ENCODE results near the gene TEKTIP1. TPM values are rescaled to one million over a fixed set of nuclear protein-coding genes. Genes with fewer than 3 reads are reported as not detected.
A peak's percentile ranks its signal among the peaks of the same experiment; 100 is the strongest.

Gene TEKTIP1
- total RNA-seq: 6.4 TPM

GRCh38 chr19:3538965-3539755 lies at the start of gene TEKTIP1:
TSS of gene TEKTIP1 (plus strand) at chr19:3539174. CDS start at chr19:3539178, 4 bp downstream.
- DNase-seq (ENCODE audit: low spot score): no peak

- DNase-seq (ENCODE audit: low spot score): no peak
Measured at GRCh38 chr19:3491396-3492119, 47.4 kb upstream of the TEKTIP1 start.

GRCh38 chr19:3492131-3492839 lies 46.7 kb upstream of the TEKTIP1 start:
- no peak for DNase-seq (ENCODE audit: low spot score)

GRCh38 chr19:3492919-3493318 lies 46.1 kb upstream of the TEKTIP1 start:
- no peak for DNase-seq (ENCODE audit: low spot score)

- no peak for DNase-seq (ENCODE audit: low spot score)
Measured at GRCh38 chr19:3493651-3494050, 45.3 kb upstream of the TEKTIP1 start.

GRCh38 chr19:3494051-3494450 lies 44.9 kb upstream of the TEKTIP1 start:
- no peak for DNase-seq (ENCODE audit: low spot score)

GRCh38 chr19:3494559-3494958 lies 44.4 kb upstream of the TEKTIP1 start:
- DNase-seq (ENCODE audit: low spot score): no peak

GRCh38 chr19:3496392-3497273 lies 42.3 kb upstream of the TEKTIP1 start:
- no peak for DNase-seq (ENCODE audit: low spot score)

- DNase-seq (ENCODE audit: low spot score): no peak
Measured at GRCh38 chr19:3497757-3498520, 41.0 kb upstream of the TEKTIP1 start.

- no peak for DNase-seq (ENCODE audit: low spot score)
Measured at GRCh38 chr19:3499738-3500428, 39.1 kb upstream of the TEKTIP1 start.

- DNase-seq (ENCODE audit: low spot score): peak; percentile 96
Measured at GRCh38 chr19:3500429-3501101, 38.4 kb upstream of the TEKTIP1 start, which contains the start of gene DOHH. TSS of gene DOHH (minus strand) at chr19:3500674. CDS start at chr19:3496814, 3,860 bp downstream.

GRCh38 chr19:3501780-3502179 lies 37.2 kb upstream of the TEKTIP1 start:
- DNase-seq (ENCODE audit: low spot score): no peak

GRCh38 chr19:3503036-3503572 lies 35.9 kb upstream of the TEKTIP1 start:
- DNase-seq (ENCODE audit: low spot score): no peak

GRCh38 chr19:3504735-3505134 lies 34.2 kb upstream of the TEKTIP1 start:
- DNase-seq (ENCODE audit: low spot score): no peak

- peak; percentile 99 for DNase-seq (ENCODE audit: low spot score)
Measured at GRCh38 chr19:3505598-3506383, 33.2 kb upstream of the TEKTIP1 start, which contains the start of gene FZR1. TSS of gene FZR1 (plus strand) at chr19:3506311. CDS start at chr19:3522990, 16,679 bp downstream.

- peak; percentile 69 for DNase-seq (ENCODE audit: low spot score)
Measured at GRCh38 chr19:3506384-3507340, 32.3 kb upstream of the TEKTIP1 start.

Data from ureter (tissue), 1 donor.